Renal pelvis (tissue), 4 donors: ENCODE data around the gene TFIP11. TPM values are rescaled to one million over a fixed set of nuclear protein-coding genes. Genes with fewer than 3 reads are reported as not detected.

Source experiments
- DNase-seq: peaks from one replicate; pipeline ENCODE4 v3.0.0-alpha.2; 2013
- polyA plus RNA-seq, 3 donors: library from polyadenylated mRNA; unstranded; fragments of 120-200 nt; gene quantifications; one replicate each; pipeline ENCODE4 v1.2.1, GENCODE V29; 2013; ENCODE audit not compliant: insufficient read length in 3 of 3

The TFIP11 gene
- polyA plus RNA-seq, 3 donors, result 42.9 to 48.5 (median 46.4) TPM

GRCh38 chr22:26514419-26515161 is 2.3 kb upstream of the TFIP11 start:
- no peak for DNase-seq

- no peak for DNase-seq
Measured at GRCh38 chr22:26513838-26514237, 1.6 kb upstream of the TFIP11 start.

- DNase-seq, result no peak
Measured at GRCh38 chr22:26508148-26508547, 4.1 kb downstream of the TFIP11 start.

GRCh38 chr22:26503758-26504157 is 8.5 kb downstream of the TFIP11 start:
- no peak for DNase-seq

- peak; percentile 30 for DNase-seq
Measured at GRCh38 chr22:26502688-26503561, 9.3 kb downstream of the TFIP11 start.

GRCh38 chr22:26501996-26502395 is 10.3 kb downstream of the TFIP11 start:
- DNase-seq, result no peak

GRCh38 chr22:26499188-26499703 is 13.0 kb downstream of the TFIP11 start:
- DNase-seq, result no peak

GRCh38 chr22:26496456-26496855 is 15.8 kb downstream of the TFIP11 start:
- DNase-seq, result no peak

- DNase-seq, result no peak
Measured at GRCh38 chr22:26494506-26494905, 17.8 kb downstream of the TFIP11 start.

GRCh38 chr22:26492220-26492619 is 20.1 kb downstream of the TFIP11 start:
- no peak for DNase-seq

- DNase-seq, result no peak
Measured at GRCh38 chr22:26489447-26490036, 22.7 kb downstream of the TFIP11 start.

- DNase-seq, result no peak
Measured at GRCh38 chr22:26487996-26488395, 24.3 kb downstream of the TFIP11 start.

- no peak for DNase-seq
Measured at GRCh38 chr22:26486394-26486793, 25.9 kb downstream of the TFIP11 start.

- DNase-seq, result no peak
Measured at GRCh38 chr22:26485806-26486390, 26.4 kb downstream of the TFIP11 start.

GRCh38 chr22:26485013-26485412 is 27.3 kb downstream of the TFIP11 start:
- no peak for DNase-seq

- no peak for DNase-seq
Measured at GRCh38 chr22:26484360-26484706, 27.9 kb downstream of the TFIP11 start.

GRCh38 chr22:26483439-26484359 is 28.6 kb downstream of the TFIP11 start, which contains the start of the genes HPS4 and SRRD:
HPS4 (minus strand) TSS chr22:26483783; CDS start chr22:26481762, 2,021 bp downstream.
SRRD (plus strand) TSS chr22:26483877; CDS start chr22:26483891, 14 bp downstream.
- DNase-seq, result peak; percentile 90

- DNase-seq, result no peak
Measured at GRCh38 chr22:26483043-26483438, 29.2 kb downstream of the TFIP11 start.

GRCh38 chr22:26482161-26482560 is 30.1 kb downstream of the TFIP11 start:
- DNase-seq, result no peak

GRCh38 chr22:26481694-26482093 is 30.6 kb downstream of the TFIP11 start:
- no peak for DNase-seq
